Pancreas (tissue), 10 donors: ENCODE data around the gene INAFM2. TPM values are rescaled to one million over a fixed set of nuclear protein-coding genes. Genes with fewer than 3 reads are reported as not detected.

Experiments
- ATAC-seq, 4 donors: fragments of 200-7000 bp; cut with Tn5 transposase; one replicate each; pipeline versions ENCODE4 v1.8.0 to v1.9.1; 2020; ENCODE audit warnings: mild to moderate bottlenecking in 4 of 4, moderate library complexity in 4 of 4
- DNase-seq, 6 donors: peaks; one replicate each; pipeline ENCODE4 v3.0.0-alpha.2; 2020
- FAIRE-seq: peaks from 2 replicates; lab custom pipeline; 2012; peaks lifted over from hg19 to GRCh38; lab: Jason Lieb, UNC
- H3K27ac ChIP-seq, 4 donors: fragments of 200-600 bp; sonication (generic); 1 replicate in 3 of 4; 2 replicates in 1 of 4; pipeline versions ENCODE4 v1.5.0 to v1.8.0; 2020
- H3K27me3 ChIP-seq, 4 donors: fragments of 200-600 bp; one replicate each; pipeline ENCODE4 v1.8.0; 2021
- H3K36me3 ChIP-seq, 3 donors: fragments of 200-600 bp; sonication (generic) in 1 of 3; one replicate each; pipeline versions ENCODE4 v1.5.0 to v1.8.0; 2020 to 2021
- H3K4me1 ChIP-seq, 3 donors: fragments of 200-600 bp; one replicate each; pipeline ENCODE4 v1.8.0; 2021
- H3K4me3 ChIP-seq, 4 donors: fragments of 200-600 bp; sonication (generic) in 2 of 4; one replicate each; pipeline versions ENCODE4 v1.5.0 to v1.8.0; 2020 to 2021
- H3K9me3 ChIP-seq, 4 donors: fragments of 200-600 bp; one replicate each; pipeline ENCODE4 v1.8.0; 2021
- CTCF ChIP-seq, 4 donors: fragments of 200-600 bp; sonication (generic) in 3 of 4; IDR thresholded peaks; one replicate each; pipeline versions ENCODE4 v1.5.0 to v1.8.0; 2021; ENCODE audit warnings: antibody characterized with exemption in 4 of 4
- WGBS, 2 donors: extraction: QIAGEN DNeasy Blood & Tissue Kit; methylation state at CpG; one replicate each; pipeline ENCODE4 v1.1.7; 2013; 5-methylcytosine and 5-hydroxymethylcytosine counted together
- intact Hi-C, 3 donors: fragments of 100-400 bp; cut with DNase I; formaldehyde crosslinking; loops; one replicate each; pipeline versions ENCODE4 v1.11.1 to v1.14.2; 2022
- polyA plus RNA-seq, 2 donors: library from polyadenylated mRNA; stranded (reverse); fragments of 200-250 nt; gene quantifications; one replicate each; pipeline ENCODE4 v1.2.3, GENCODE V29; 2013
- total RNA-seq, 6 donors: library from RNA; stranded (reverse); fragmentation: NEBNext Ultra II Directional in 4 of 6; extraction: Animal tissue kit (Norgen Biotek cat#: 25700) in 4 of 6; gene quantifications; one replicate each; pipeline versions ENCODE4 v1.2.1 to v1.2.4, GENCODE V29; 2021 to 2023
- donor health status: healthy with polysubstance abuse.
- donor health status: DM: no; HTN: no; CAD: no; lungs with moderate emphysema.
- donor health status: DM: no; HTN: no; CAD: no.
- donor health status: control.
- donor health status: control.
- donor health status: Bipolar disorder and iron deficiency.
- donor health status: DM: yes; HTN: yes; CAD: no.
- donor health status: DM: no; HTN: no; CAD: no.
- donor health status: DM: no; HTN: no; CAD: no.
- donor health status: DM: yes; HTN: yes; CAD: no.

Gene INAFM2
- total and polyA plus RNA-seq, 8 donors: 6.5 to 16.4 (median 11.3) TPM

- no peak for FAIRE-seq
- H3K4me3 ChIP-seq: no peak overlapping the region
- H3K36me3 ChIP-seq: no peaks in the 10 kb centered on the region
- intact Hi-C loops: loop anchor here in 1 of 3 donors (10.0 kb wide), 2 partner anchors 56 to 136 kb away; partner anchors contain the start of gene CCDC9B
- no peaks in the 10 kb centered on the region for H3K27me3 ChIP-seq
- 20 to 22% methylated on average over 6 of the region's 6 CpGs for WGBS, 2 donors
- peak; percentile 75 to 90 (median 85) for ATAC-seq
- H3K27ac ChIP-seq: no peak overlapping the region
- H3K9me3 ChIP-seq: no peaks in the 10 kb centered on the region
- DNase-seq: peak; percentile 74 to 93 (median 78)
- TF ChIP-seq CTCF (IDR thresholded peaks at IDR 0.05): no peak
- H3K4me1 ChIP-seq: peaks cover 0 to 11% (median 0%) of the 10 kb centered on the region in 3 donors
Measured at GRCh38 chr15:40289140-40289775, 34.2 kb upstream of the INAFM2 start.

- Histone ChIP-seq H3K4me3 (no peak overlapping the region), H3K36me3 (no peaks in the 10 kb centered on the region)
- intact Hi-C loops: no loop called here
Measured at GRCh38 chr15:40290545-40290917, 33.0 kb upstream of the INAFM2 start.

GRCh38 chr15:40290918-40291574 lies 32.4 kb upstream of the INAFM2 start:
- no peaks in the 10 kb centered on the region for H3K36me3 ChIP-seq
- 10 to 14% methylated on average over 55 to 68 of the region's 68 CpGs for WGBS, 2 donors
- H3K27ac ChIP-seq: no peak overlapping the region
- H3K4me1 ChIP-seq: peaks cover 0 to 14% (median 3%) of the 10 kb centered on the region in 3 donors
- no peaks in the 10 kb centered on the region for H3K9me3 ChIP-seq
- FAIRE-seq: no peak
- H3K27me3 ChIP-seq: no peaks in the 10 kb centered on the region
- intact Hi-C loops: no loop called here
- peak overlapping the region in 2 of 4 donors; percentile 11 to 35 for H3K4me3 ChIP-seq
- no peak for TF ChIP-seq CTCF (IDR thresholded peaks at IDR 0.05)
- peak in 5 of 6 donors; percentile 41 to 84 (median 65) for DNase-seq
- ATAC-seq: peak; percentile 40 to 71 (median 61)

More at GRCh38 chr15:40290545-40290917, 33.0 kb upstream of the INAFM2 start:
- WGBS, 2 donors: 73 to 75% methylated on average over 12 of the region's 12 CpGs
- no peak for DNase-seq
- TF ChIP-seq CTCF (IDR thresholded peaks at IDR 0.05): no peak
- Histone ChIP-seq H3K27me3 (no peaks in the 10 kb centered on the region), H3K9me3 (no peaks in the 10 kb centered on the region), H3K4me1 (peaks cover 0 to 11% (median 0%) of the 10 kb centered on the region in 3 donors), H3K27ac (no peak overlapping the region)
- ATAC-seq: no peak
- no peak for FAIRE-seq

DNA sequence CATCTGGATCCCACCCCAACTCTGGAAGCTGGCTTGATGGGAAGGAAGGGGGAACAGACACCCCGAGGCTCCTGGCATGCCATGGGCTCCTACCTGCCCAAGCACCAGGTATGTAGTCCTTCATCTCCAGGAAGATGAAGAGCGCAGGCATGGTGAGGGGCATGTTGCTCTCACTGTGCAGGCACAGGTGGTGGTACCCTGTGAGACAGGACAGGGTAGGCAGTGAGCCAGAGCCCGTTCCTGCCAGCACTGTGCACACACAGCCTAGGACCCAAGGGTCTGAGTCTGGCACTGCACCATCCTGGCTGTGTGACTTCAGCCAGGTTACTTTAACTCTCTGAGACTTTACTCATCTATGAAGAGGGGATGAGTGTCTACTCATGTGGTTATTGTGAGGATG lies 31.2 kb upstream of the INAFM2 start:
- intact Hi-C loops: no loop called here
- Histone ChIP-seq H3K27me3 (no peaks in the 10 kb centered on the region), H3K4me1 (peaks cover 0 to 14% (median 5%) of the 10 kb centered on the region in 3 donors), H3K9me3 (no peaks in the 10 kb centered on the region), H3K4me3 (no peak overlapping the region), H3K27ac (no peak overlapping the region), H3K36me3 (no peaks in the 10 kb centered on the region)
- FAIRE-seq (no peak), DNase-seq (peak in 1 of 6 donors; percentile 24), ATAC-seq (no peak)
- WGBS, 2 donors: 80 to 81% methylated on average over 3 of the region's 3 CpGs
- TF ChIP-seq CTCF (IDR thresholded peaks at IDR 0.05): no peak

- no peak overlapping the region for H3K27ac ChIP-seq
- H3K27me3 ChIP-seq: no peaks in the 10 kb centered on the region
- DNase-seq (peak in 2 of 6 donors; percentile 2 to 24), ATAC-seq (no peak), FAIRE-seq (no peak)
- H3K4me1 ChIP-seq: peaks cover 0 to 14% (median 5%) of the 10 kb centered on the region in 3 donors
- TF ChIP-seq CTCF (IDR thresholded peaks at IDR 0.05): no peak
- intact Hi-C loops: no loop called here
- no peaks in the 10 kb centered on the region for H3K36me3 ChIP-seq
- H3K9me3 ChIP-seq: no peaks in the 10 kb centered on the region
- no peak overlapping the region for H3K4me3 ChIP-seq
Measured at GRCh38 chr15:40293006-40293405, 30.5 kb upstream of the INAFM2 start.
